A673 (cell line): Measurements from ENCODE around the gene NELL1.

Source experiments
- CTCF ChIP-seq: fragments of 300-800, 200-600 bp; sonication (generic); conservative IDR thresholded peaks from 2 replicates; pipeline ENCODE4 v1.5.1; 2017; ENCODE audit warnings: low read depth, mild to moderate bottlenecking, antibody characterized with exemption, low read length, moderate library complexity, mixed read lengths
- EZH2 ChIP-seq: fragments of 200-600 bp; sonication (generic); IDR thresholded peaks from 2 replicates; pipeline ENCODE4 v1.6.1; 2017; ENCODE audit warnings: borderline replicate concordance, low read depth, mild to moderate bottlenecking, mixed read lengths, antibody characterized with exemption, low read length; ENCODE audit not compliant: poor library complexity, severe bottlenecking

- no peak for TF ChIP-seq CTCF
- TF ChIP-seq EZH2, result no peak
Observed at GRCh38 chr11:20676658-20677057, 7.3 kb downstream of the NELL1 start.
